Gastroesophageal sphincter (tissue), 3 donors: ENCODE measurements around the gene TXNRD1.

Source experiments
- CTCF ChIP-seq, 4 experiments: fragments of 200-600 bp in 2 of 4; fragments of 450-650 bp in 2 of 4; sonication (generic) in 1 of 4; IDR thresholded peaks; one replicate each; pipeline ENCODE4 v1.5.1; 2017 to 2019; ENCODE audit warnings: antibody characterized with exemption in 4 of 4, mild to moderate bottlenecking in 2 of 4, moderate library complexity in 2 of 4
- EP300 ChIP-seq: sonication (generic); formaldehyde crosslinking; IDR thresholded peaks from one replicate; pipeline ENCODE4 v1.6.1; 2017; ENCODE audit warnings: antibody characterized with exemption, mild to moderate bottlenecking
- POLR2A ChIP-seq, 2 donors: fragments of 450-650 bp; IDR thresholded peaks; one replicate each; pipeline ENCODE4 v1.6.1; 2017; ENCODE audit warnings: antibody characterized with exemption in 2 of 2, mild to moderate bottlenecking in 2 of 2, moderate library complexity in 1 of 2

DNA sequence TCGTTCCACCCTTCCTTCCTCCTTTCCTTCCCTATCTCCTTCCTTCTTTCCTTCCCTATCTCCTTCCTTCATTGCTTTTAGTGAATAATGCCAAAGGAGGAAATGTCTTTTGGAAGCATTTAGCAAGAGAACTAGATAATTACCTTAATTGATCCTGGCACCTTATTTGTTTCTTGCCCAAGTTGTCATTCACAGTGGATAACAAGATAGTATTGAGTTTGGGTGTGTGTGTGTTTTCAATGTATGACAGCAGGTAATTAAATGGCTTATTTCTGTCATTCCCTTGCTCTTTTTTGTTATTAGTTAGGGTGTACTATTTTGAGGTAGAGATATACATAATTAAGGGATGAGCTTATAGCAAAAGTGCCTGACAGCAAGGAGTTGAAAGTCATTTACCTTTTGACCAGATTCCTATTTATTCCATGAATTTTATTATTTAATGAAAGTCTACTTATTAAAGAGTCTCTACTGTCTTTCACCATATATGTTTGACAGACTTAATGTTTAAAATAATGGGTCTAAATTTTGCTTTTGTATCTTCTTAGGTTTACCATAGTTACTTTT lies 118.2 kb downstream of the TXNRD1 start:
- no peak for TF ChIP-seq POLR2A (IDR thresholded peaks at IDR 0.05)
- TF ChIP-seq CTCF (IDR thresholded peaks at IDR 0.05): no peak
- TF ChIP-seq EP300: no peak
